Fibroblast of lung (primary cell): ENCODE results near the gene ASF1A. TPM values are rescaled to one million over a fixed set of nuclear protein-coding genes. Genes with fewer than 3 reads are reported as not detected.

Source experiments
- DNase-seq, 2 donors: peaks; one replicate each; pipeline versions ENCODE4 v3.0.0 to v3.0.0-alpha.2; 2010; ENCODE audit warnings: low read depth in 2 of 2
- H2AFZ ChIP-seq: 2 replicates; pipeline ENCODE4 v1.5.1; 2012; ENCODE audit warnings: low read length, control low read depth, inconsistent platforms
- H3K27ac ChIP-seq: 2 replicates; pipeline ENCODE4 v1.5.1; 2011; ENCODE audit warnings: low read length, control low read depth; ENCODE audit not compliant: insufficient read depth
- H3K27me3 ChIP-seq: 2 replicates; pipeline ENCODE4 v1.5.1; 2011; ENCODE audit warnings: mild to moderate bottlenecking, low read length; ENCODE audit not compliant: control insufficient read depth, insufficient read depth
- H3K36me3 ChIP-seq: 2 replicates; pipeline ENCODE4 v1.5.1; 2011; ENCODE audit warnings: low read length; ENCODE audit not compliant: control insufficient read depth, insufficient read depth
- H3K4me1 ChIP-seq: 2 replicates; pipeline ENCODE4 v1.5.1; 2011; ENCODE audit warnings: low read length; ENCODE audit not compliant: control insufficient read depth, insufficient read depth; ENCODE audit errors: extremely low read depth
- H3K4me2 ChIP-seq: 2 replicates; pipeline ENCODE4 v1.5.1; 2011; ENCODE audit warnings: low read length, control low read depth; ENCODE audit not compliant: insufficient read depth; ENCODE audit errors: extremely low read depth
- H3K4me3 ChIP-seq, 4 experiments: fragments of 200-600 bp in 1 of 4; sonication (generic) in 1 of 4; replicated peaks in 1 of 4; 2 replicates each; pipeline ENCODE4 v1.5.1; 2011 to 2016; ENCODE audit warnings: low read length in 4 of 4, low read depth in 3 of 4, mild to moderate bottlenecking in 3 of 4, control low read depth in 2 of 4, inconsistent platforms in 1 of 4, mixed read lengths in 1 of 4; ENCODE audit not compliant: insufficient read depth in 1 of 4; ENCODE audit errors: control extremely low read depth in 1 of 4
- H3K79me2 ChIP-seq: 2 replicates; pipeline ENCODE4 v1.5.1; 2012; ENCODE audit warnings: mild to moderate bottlenecking, low read length, inconsistent platforms; ENCODE audit not compliant: control insufficient read depth, insufficient read depth
- H3K9ac ChIP-seq: 2 replicates; pipeline ENCODE4 v1.5.1; 2011; ENCODE audit warnings: mild to moderate bottlenecking, low read length, control low read depth; ENCODE audit not compliant: insufficient read depth
- H3K9me3 ChIP-seq: 2 replicates; pipeline ENCODE4 v1.5.1; 2012; ENCODE audit warnings: low read depth, low read length; ENCODE audit not compliant: control insufficient read depth, insufficient read depth
- H4K20me1 ChIP-seq: 2 replicates; pipeline ENCODE4 v1.5.1; 2011; ENCODE audit warnings: low read length; ENCODE audit not compliant: control insufficient read depth, insufficient read depth; ENCODE audit errors: extremely low read depth
- EZH2 ChIP-seq: IDR thresholded peaks from 2 replicates; pipeline ENCODE4 v1.5.1; 2012; ENCODE audit warnings: low read length, control low read depth, mild to moderate bottlenecking; ENCODE audit errors: missing control alignments
- polyA plus RNA-seq, 2 donors: library from polyadenylated mRNA; depleted of rRNA in 1 of 2; stranded (reverse) in 1 of 2; unstranded in 1 of 2; fragments of >200 nt; gene quantifications; 2 replicates each; pipeline ENCODE4 v1.2.1, GENCODE V29; 2011 to 2012; ENCODE audit warnings: missing spikeins in 1 of 2
- total RNA-seq: library from RNA; depleted of rRNA; stranded (reverse); fragments of >200 nt; gene quantifications from 2 replicates; pipeline ENCODE4 v1.2.1, GENCODE V29; 2014
- TF ChIP-seq, protein P1 (sequence below), 2 donors: IDR thresholded peaks in 1 of 2; conservative IDR thresholded peaks in 1 of 2; 1 replicate in 1 of 2; 2 replicates in 1 of 2; pipeline ENCODE4 v1.5.1; 2011 to 2012; ENCODE audit warnings: low read length in 2 of 2, control low read depth in 1 of 2, inconsistent platforms in 1 of 2, low read depth in 1 of 2, mild to moderate bottlenecking in 1 of 2

Gene ASF1A
- total and polyA plus RNA-seq, 2 donors (not counting 1 experiment from before 2014, with no cell fraction given) = 16.5 to 20.3 TPM

DNA sequence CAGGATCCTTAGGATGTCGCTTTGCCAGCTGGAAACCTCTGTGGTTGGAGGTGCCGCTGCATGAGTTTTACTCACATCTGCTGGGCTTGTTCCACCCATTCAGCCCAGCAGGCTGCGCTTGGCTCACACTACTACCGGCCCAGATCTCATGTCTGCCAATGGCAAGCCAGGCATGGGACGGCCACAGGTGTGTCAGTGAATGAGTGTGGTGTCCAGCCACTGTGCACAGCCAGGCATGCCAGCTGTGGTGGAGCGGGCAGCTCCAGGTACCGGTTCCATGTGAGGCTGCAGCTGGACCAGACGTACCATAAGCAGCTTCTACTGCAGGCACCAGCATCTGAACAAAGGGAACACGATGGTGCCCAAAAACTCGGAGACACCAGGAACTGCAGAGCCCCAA lies 33.1 kb upstream of the ASF1A start:
- no peak overlapping the region for H3K4me2 ChIP-seq
- no peak for TF ChIP-seq EZH2
- TF ChIP-seq, protein P1, sequence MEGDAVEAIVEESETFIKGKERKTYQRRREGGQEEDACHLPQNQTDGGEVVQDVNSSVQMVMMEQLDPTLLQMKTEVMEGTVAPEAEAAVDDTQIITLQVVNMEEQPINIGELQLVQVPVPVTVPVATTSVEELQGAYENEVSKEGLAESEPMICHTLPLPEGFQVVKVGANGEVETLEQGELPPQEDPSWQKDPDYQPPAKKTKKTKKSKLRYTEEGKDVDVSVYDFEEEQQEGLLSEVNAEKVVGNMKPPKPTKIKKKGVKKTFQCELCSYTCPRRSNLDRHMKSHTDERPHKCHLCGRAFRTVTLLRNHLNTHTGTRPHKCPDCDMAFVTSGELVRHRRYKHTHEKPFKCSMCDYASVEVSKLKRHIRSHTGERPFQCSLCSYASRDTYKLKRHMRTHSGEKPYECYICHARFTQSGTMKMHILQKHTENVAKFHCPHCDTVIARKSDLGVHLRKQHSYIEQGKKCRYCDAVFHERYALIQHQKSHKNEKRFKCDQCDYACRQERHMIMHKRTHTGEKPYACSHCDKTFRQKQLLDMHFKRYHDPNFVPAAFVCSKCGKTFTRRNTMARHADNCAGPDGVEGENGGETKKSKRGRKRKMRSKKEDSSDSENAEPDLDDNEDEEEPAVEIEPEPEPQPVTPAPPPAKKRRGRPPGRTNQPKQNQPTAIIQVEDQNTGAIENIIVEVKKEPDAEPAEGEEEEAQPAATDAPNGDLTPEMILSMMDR (conservative IDR thresholded peaks at IDR 0.05 in 1 of 2, IDR thresholded peaks at IDR 0.05 in 1 of 2; ENCODE audit: low read depth in 1 of 2, low read length in 2 of 2) = no peak
- H3K27me3 ChIP-seq = no peaks in the 10 kb centered on the region
- no peaks in the 10 kb centered on the region for H3K4me1 ChIP-seq
- H3K4me3 ChIP-seq = no peak overlapping the region
- H3K9me3 ChIP-seq = no peaks in the 10 kb centered on the region
- H3K9ac ChIP-seq = no peak overlapping the region
- H2AFZ ChIP-seq = no peak overlapping the region
- no peaks in the 10 kb centered on the region for H3K36me3 ChIP-seq
- no peaks in the 10 kb centered on the region for H3K79me2 ChIP-seq
- DNase-seq = no peak
- H4K20me1 ChIP-seq = no peaks in the 10 kb centered on the region
- H3K27ac ChIP-seq = no peak overlapping the region

DNA sequence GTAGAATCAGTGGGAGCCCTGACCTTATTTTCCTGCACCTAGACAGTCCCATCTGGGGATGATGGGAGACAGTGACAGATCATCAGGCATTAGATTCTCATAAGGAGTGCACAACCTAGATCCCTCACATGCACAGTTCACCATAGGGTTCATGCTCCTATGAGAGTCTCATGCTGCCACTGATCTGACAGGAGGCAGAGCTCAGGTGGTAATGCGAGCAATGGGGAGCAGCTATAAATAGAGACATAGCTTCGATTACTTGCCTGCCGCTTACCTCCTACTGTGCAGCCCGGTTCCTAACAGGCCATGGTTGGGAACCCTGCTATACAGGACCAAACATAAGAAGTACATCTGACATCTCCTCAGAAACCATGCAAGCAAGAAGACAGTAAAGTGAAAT lies 31.5 kb upstream of the ASF1A start:
- H3K27me3 ChIP-seq = no peaks in the 10 kb centered on the region
- no peaks in the 10 kb centered on the region for H3K4me1 ChIP-seq
- no peak overlapping the region for H3K4me3 ChIP-seq
- no peaks in the 10 kb centered on the region for H3K79me2 ChIP-seq
- no peak for DNase-seq
- no peak overlapping the region for H3K9ac ChIP-seq
- no peak overlapping the region for H3K4me2 ChIP-seq
- H4K20me1 ChIP-seq = no peaks in the 10 kb centered on the region
- H2AFZ ChIP-seq = no peak overlapping the region
- H3K9me3 ChIP-seq = no peaks in the 10 kb centered on the region
- H3K36me3 ChIP-seq = no peaks in the 10 kb centered on the region
- TF ChIP-seq, protein P1 (conservative IDR thresholded peaks at IDR 0.05 in 1 of 2, IDR thresholded peaks at IDR 0.05 in 1 of 2; ENCODE audit: low read depth in 1 of 2, low read length in 2 of 2) = no peak
- TF ChIP-seq EZH2 = no peak
- H3K27ac ChIP-seq = no peak overlapping the region

DNA sequence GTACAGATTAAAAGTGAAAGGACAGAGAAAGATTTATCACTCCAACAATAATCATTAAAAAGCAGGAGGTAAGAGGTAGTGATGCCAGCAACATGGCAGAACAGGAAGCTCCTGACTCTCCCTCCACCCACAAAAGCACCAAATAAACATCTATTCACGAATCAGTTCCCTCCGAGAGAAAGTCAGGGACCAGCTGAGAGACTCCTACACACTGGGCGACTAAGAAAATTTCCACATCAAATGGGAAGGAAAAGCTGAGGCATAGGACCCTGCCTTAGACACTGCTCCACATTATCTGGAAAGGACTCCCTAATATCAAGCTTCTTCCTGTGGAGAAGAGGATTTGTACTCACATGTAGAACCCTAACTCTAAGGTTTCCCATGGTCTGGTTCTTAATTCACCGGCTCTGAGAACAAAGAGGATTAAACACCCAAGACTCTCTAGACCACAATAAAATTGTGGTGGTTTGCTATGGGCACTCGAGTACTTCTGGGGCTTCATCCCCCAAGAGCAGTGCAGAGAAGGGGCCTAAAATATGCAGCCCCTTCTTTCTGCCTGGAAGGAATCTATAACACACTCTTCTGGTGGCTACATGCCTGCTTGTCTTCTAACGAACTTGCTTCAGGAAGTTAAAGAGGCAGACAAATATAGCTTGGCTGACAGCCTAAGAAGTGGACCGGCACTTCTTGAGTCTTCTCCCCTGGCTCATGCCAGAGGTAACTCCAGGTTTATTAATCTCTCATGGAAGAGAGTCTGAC lies 29.4 kb upstream of the ASF1A start:
- Histone ChIP-seq H3K9ac (no peak overlapping the region), H3K79me2 (no peaks in the 10 kb centered on the region), H3K36me3 (no peaks in the 10 kb centered on the region), H3K27ac (no peak overlapping the region), H3K9me3 (no peaks in the 10 kb centered on the region), H3K4me2 (peak overlapping the region; percentile 25), H3K4me1 (no peaks in the 10 kb centered on the region), H2AFZ (no peak overlapping the region), H4K20me1 (no peaks in the 10 kb centered on the region), H3K27me3 (no peaks in the 10 kb centered on the region), H3K4me3 (no peak overlapping the region)
- peak in 1 of 2 donors; percentile 33 for DNase-seq
- TF ChIP-seq, protein P1 (conservative IDR thresholded peaks at IDR 0.05 in 1 of 2, IDR thresholded peaks at IDR 0.05 in 1 of 2; ENCODE audit: low read depth in 1 of 2, low read length in 2 of 2) = no peak
- no peak for TF ChIP-seq EZH2
